ENCODE results near the gene OLA1.

OLA1 gene

DNA sequence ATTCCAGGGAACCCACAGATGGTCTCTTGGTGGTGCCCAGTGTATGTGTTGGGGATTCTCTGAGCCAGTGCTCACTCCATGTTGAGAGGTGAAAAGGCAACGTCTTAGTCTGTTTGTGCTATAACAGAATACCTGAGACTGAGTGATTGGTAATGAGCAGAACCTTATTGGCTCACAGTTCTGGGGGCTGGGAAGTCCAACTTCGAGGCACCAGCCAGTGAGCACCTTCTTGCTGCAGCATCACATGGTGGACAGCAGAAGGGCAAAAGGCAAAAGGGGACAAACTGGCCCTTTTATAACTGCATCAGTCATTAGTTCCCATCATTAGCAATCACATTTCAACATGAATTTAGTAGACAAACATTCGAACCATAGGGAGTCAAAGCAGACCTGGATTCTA lies 202.2 kb downstream of the OLA1 start:
- DNase-seq (ENCODE audit: extremely low read depth, low read depth), result no peak
- TF ChIP-seq, protein P1, sequence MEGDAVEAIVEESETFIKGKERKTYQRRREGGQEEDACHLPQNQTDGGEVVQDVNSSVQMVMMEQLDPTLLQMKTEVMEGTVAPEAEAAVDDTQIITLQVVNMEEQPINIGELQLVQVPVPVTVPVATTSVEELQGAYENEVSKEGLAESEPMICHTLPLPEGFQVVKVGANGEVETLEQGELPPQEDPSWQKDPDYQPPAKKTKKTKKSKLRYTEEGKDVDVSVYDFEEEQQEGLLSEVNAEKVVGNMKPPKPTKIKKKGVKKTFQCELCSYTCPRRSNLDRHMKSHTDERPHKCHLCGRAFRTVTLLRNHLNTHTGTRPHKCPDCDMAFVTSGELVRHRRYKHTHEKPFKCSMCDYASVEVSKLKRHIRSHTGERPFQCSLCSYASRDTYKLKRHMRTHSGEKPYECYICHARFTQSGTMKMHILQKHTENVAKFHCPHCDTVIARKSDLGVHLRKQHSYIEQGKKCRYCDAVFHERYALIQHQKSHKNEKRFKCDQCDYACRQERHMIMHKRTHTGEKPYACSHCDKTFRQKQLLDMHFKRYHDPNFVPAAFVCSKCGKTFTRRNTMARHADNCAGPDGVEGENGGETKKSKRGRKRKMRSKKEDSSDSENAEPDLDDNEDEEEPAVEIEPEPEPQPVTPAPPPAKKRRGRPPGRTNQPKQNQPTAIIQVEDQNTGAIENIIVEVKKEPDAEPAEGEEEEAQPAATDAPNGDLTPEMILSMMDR (IDR thresholded peaks at IDR 0.05; ENCODE audit: low read depth, low read length, missing control alignments), result no peak
- no peak overlapping the region for H3K4me3 ChIP-seq (replicated peaks; ENCODE audit: low read depth, low read length)

DNA sequence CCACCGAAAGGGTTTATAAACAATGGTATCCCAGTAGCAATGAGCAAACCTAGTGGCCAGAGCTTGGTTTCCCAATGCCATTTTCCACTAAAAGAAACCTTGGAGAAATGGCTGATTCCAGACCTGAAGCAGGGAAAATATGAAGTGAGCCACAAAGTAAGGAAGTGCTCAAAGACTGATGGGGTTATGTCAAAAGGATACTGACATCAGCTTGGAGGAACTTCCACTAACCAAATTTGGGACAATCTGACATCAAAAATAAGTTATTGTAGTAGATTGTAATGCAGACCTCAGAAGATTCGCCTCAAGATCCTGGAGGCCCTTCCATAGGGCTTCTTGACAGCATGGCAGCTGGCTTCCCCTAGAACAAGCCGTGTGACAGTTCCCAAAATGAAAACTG lies 203.8 kb downstream of the OLA1 start:
- H3K4me3 ChIP-seq (replicated peaks; ENCODE audit: low read depth, low read length), result no peak overlapping the region
- no peak for DNase-seq (ENCODE audit: extremely low read depth, low read depth)
- TF ChIP-seq, protein P1 (IDR thresholded peaks at IDR 0.05; ENCODE audit: low read depth, low read length, missing control alignments), result no peak

DNA sequence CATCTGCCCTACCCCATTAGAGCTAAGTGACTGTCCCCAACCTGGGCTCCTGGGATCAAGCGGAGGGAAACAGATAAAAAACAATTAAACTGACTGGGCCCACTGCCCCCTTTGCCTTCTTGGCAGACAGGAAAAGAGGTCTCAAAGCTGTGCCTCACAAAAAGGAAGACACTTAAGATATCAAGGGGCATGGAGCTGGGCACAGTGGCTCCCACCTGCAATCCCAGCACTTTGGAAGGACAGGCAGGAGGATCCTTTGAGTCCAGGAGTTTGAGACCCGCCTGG lies 208.0 kb downstream of the OLA1 start:
- DNase-seq (ENCODE audit: extremely low read depth, low read depth), result no peak
- TF ChIP-seq, protein P1 (IDR thresholded peaks at IDR 0.05; ENCODE audit: low read depth, low read length, missing control alignments), result no peak
- no peak overlapping the region for H3K4me3 ChIP-seq (replicated peaks; ENCODE audit: low read depth, low read length)

DNA sequence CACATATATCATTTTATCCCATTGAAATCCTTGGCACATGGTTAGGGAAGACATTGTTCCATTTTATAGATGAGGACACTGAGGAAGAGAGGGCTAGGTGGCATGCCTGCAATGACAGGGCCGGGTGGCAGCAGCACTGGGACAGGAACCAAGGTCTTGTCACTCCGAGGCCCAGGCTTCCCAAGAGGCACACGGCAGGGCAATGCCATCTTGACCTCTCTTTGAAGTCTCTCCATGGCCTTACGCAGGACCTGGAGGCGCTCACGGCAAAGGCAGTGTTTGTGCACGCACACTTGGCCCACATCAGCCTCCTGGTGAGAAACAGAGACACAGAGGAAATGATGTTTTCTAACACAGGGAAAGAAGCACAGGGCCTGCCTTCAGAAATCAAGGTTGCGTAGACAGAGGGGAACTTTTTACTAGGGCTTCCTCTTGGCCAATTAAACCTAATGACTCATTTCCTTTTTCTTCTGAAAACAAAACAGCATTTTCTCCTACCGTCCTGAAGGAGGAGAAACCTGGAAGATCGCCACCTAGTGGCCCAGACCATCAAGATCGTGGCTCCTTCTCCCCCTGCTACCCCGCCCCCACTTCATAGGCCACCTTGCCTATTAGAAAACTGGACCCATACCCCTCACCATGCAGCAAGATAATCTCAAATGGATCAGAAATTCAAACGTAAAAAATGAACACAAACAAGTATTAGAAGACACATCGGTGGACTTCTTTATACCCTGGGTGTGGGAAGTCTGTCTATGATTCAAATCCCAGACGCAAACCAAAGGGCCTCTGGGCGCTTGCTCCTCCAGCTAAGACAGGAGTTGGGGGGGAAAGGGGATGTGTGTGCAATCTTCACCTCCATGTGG lies 208.5 kb downstream of the OLA1 start:
- H3K4me3 ChIP-seq (replicated peaks; ENCODE audit: low read depth, low read length), result no peak overlapping the region
- peak; percentile 96 for DNase-seq (ENCODE audit: extremely low read depth, low read depth)
- TF ChIP-seq, protein P1 (IDR thresholded peaks at IDR 0.05; ENCODE audit: low read depth, low read length, missing control alignments), result peak; percentile 91

DNA sequence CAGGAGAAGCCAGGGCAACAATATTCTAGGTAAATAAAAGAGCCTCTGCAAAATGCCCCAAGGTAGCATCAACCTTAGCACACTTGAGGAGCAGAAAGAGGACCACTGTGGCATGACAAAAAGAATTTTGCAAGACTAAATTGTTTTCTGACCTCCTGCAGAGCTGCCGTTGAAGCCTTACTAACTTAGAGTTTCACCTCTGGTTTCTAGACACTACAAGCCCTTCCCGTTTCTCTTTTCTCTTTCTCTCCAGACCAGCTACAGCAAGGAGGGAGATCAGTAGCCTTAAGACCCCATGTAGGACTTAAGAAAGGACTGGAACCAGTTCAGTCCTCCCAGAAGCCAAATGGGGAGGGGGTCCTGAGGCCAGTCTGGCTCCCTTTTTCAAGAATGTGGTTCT lies 209.9 kb downstream of the OLA1 start:
- no peak overlapping the region for H3K4me3 ChIP-seq (replicated peaks; ENCODE audit: low read depth, low read length)
- TF ChIP-seq, protein P1 (IDR thresholded peaks at IDR 0.05; ENCODE audit: low read depth, low read length, missing control alignments), result no peak
- no peak for DNase-seq (ENCODE audit: extremely low read depth, low read depth)

DNA sequence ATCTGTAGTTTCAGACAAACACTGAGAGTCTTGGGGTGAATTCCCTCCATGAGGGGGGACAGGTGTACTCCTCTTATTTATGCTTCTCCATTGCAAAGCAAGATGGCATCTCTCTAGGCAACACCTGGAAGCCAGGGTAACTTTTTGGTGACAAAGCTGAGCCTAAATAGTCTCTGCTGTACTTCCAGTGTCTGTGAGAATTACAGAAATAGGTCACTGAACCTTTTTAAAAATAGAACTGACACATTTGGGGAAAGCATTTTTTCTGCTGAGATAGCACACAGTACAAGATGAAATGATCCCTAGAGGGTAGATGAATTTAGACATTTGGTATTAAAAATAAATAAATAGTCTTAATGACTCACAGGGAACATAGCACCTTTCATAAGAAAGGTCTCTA lies 211.5 kb downstream of the OLA1 start:
- H3K4me3 ChIP-seq (replicated peaks; ENCODE audit: low read depth, low read length), result no peak overlapping the region
- TF ChIP-seq, protein P1 (IDR thresholded peaks at IDR 0.05; ENCODE audit: low read depth, low read length, missing control alignments), result no peak
- DNase-seq (ENCODE audit: extremely low read depth, low read depth), result no peak
